Neural progenitor cell (in vitro differentiated cells): ENCODE measurements around the gene ADCY9.

Source experiments
- CTCF ChIP-seq: fragments of 200-600 bp; sonication (generic); IDR thresholded peaks from 2 replicates; pipeline ENCODE4 v1.5.1; 2017; ENCODE audit warnings: antibody characterized with exemption, mild to moderate bottlenecking
- EZH2 ChIP-seq: fragments of 200-600 bp; sonication (generic); IDR thresholded peaks from 2 replicates; pipeline ENCODE4 v1.6.1; 2017; ENCODE audit warnings: antibody characterized with exemption, mild to moderate bottlenecking, moderate library complexity

- TF ChIP-seq CTCF (no peak), EZH2 (no peak)
These were observed 9.7 kb downstream of the ADCY9 start for GRCh38 chr16:4106516-4106915.
